ENCODE results near the gene INSR. TPM values are rescaled to one million over a fixed set of nuclear protein-coding genes. Genes with fewer than 3 reads are reported as not detected.
"Not testable (repeated sequence)": the region's sequence is repeated elsewhere in the genome, so short reads cannot be mapped to it uniquely, and the experiment has no call there.

The INSR gene
- total and polyA plus RNA-seq, 2 of the 8 experiments (the other 6 are each of a cell fraction or from before 2014, with no cell fraction given) = 13.1 to 48.7 TPM

- H2AFZ ChIP-seq (ENCODE audit: low read length); H2BK15ac ChIP-seq (ENCODE audit: low read length); POLR2A ChIA-PET (ENCODE audit: partially characterized antibody); H3K23ac ChIP-seq (ENCODE audit: insufficient read length); H2BK12ac ChIP-seq (ENCODE audit: low read depth, low read length); H3K4me1 ChIP-seq (replicated peaks in 1 of 4; ENCODE audit: control insufficient read depth in 3 of 4, insufficient read depth in 4 of 4, low read length in 3 of 4); H2BK120ac ChIP-seq (replicated peaks; ENCODE audit: low read depth, low read length); H3K79me2 ChIP-seq (ENCODE audit: control insufficient read depth in 1 of 2, insufficient read depth in 2 of 2, low read length in 2 of 2); H3K36me3 ChIP-seq (ENCODE audit: control insufficient read depth in 2 of 4, insufficient read depth in 4 of 4, low read length in 3 of 4); H2BK5ac ChIP-seq (ENCODE audit: low read depth, low read length); H3K23me2 ChIP-seq (ENCODE audit: low read depth, low read length); FAIRE-seq; H2AK5ac ChIP-seq (ENCODE audit: low read depth, low read length); H3K27ac ChIP-seq (ENCODE audit: low read depth, low read length); H3K27me3 ChIP-seq (replicated peaks in 1 of 4; ENCODE audit: control insufficient read depth in 3 of 4, extremely low read depth in 1 of 4, insufficient read depth in 3 of 4, low read length in 3 of 4); H3K9me3 ChIP-seq (ENCODE audit: insufficient read depth in 2 of 2, low read depth in 1 of 2, low read length in 1 of 2); H4K91ac ChIP-seq (replicated peaks; ENCODE audit: insufficient read length, low read length); H3K4ac ChIP-seq (replicated peaks; ENCODE audit: insufficient read length, low read depth, low read length); H3K18ac ChIP-seq (ENCODE audit: extremely low read depth, low read length); DNase-seq (ENCODE audit: low read depth in 1 of 2, low spot score in 2 of 2); H3K4me2 ChIP-seq (ENCODE audit: insufficient read depth in 1 of 2, low read depth in 2 of 2, low read length in 2 of 2); H3K14ac ChIP-seq (ENCODE audit: insufficient read length); H2BK20ac ChIP-seq (ENCODE audit: low read length); H4K8ac ChIP-seq (ENCODE audit: extremely low read depth, insufficient read depth, low read length); H3K79me1 ChIP-seq (ENCODE audit: low read depth, low read length); H3K9ac ChIP-seq (replicated peaks in 1 of 4; ENCODE audit: extremely low read depth in 1 of 4, low read depth in 3 of 4, low read length in 3 of 4); H4K20me1 ChIP-seq (replicated peaks in 1 of 2; ENCODE audit: control insufficient read depth in 1 of 2, insufficient read depth in 2 of 2, low read length in 2 of 2); H3K4me3 ChIP-seq (ENCODE audit: extremely low read depth in 1 of 4, insufficient read depth in 2 of 4, low read depth in 3 of 4, low read length in 4 of 4); H3K56ac ChIP-seq (replicated peaks; ENCODE audit: insufficient read length, low read depth, low read length); H4K5ac ChIP-seq (ENCODE audit: insufficient read length, low read depth, low read length): not testable (repeated sequence)
- CTCF ChIA-PET (ENCODE audit: partially characterized antibody) = interaction anchor here (0.6 kb wide), 1 partner anchor 74 kb away, joined by 3 read pairs; no protein-coding TSS in a partner anchor
- WGBS, 2 experiments (ENCODE audit: extremely low coverage in 1 of 2, insufficient coverage in 1 of 2, insufficient read length in 1 of 2, insufficient replicate concordance in 2 of 2, low coverage in 1 of 2, low lambda C conversion rate in 2 of 2, missing lambda C conversion rate in 1 of 2) = 84% methylated on average over 9 of the region's 9 CpGs; no CpG with 5 or more reads in 1 of the 2 experiments
Measured at GRCh38 chr19:7308327-7308726, 14.1 kb upstream of the INSR start.

Measured in H1 (cell line).